Large intestine (tissue), 3 donors: ENCODE data around the gene SCN4A. TPM values are rescaled to one million over a fixed set of nuclear protein-coding genes. Genes with fewer than 3 reads are reported as not detected.

ENCODE experiments used
- DNase-seq, 2 donors: peaks; one replicate each; pipeline versions ENCODE4 v3.0.0 to v3.0.0-alpha.2; 2013
- H3K27ac ChIP-seq: one replicate; pipeline ENCODE4 v1.5.1; 2013; ENCODE audit warnings: low read length
- H3K27me3 ChIP-seq: 2 replicates; pipeline ENCODE4 v1.6.1; 2013; ENCODE audit warnings: low read length; ENCODE audit not compliant: control insufficient read depth, insufficient read depth
- H3K36me3 ChIP-seq: 2 replicates; pipeline ENCODE4 v1.6.1; 2013; ENCODE audit warnings: low read length; ENCODE audit not compliant: control insufficient read depth, insufficient read depth
- H3K4me1 ChIP-seq: one replicate; pipeline ENCODE4 v1.6.1; 2013; ENCODE audit warnings: low read length; ENCODE audit not compliant: control insufficient read depth, insufficient read depth
- H3K4me3 ChIP-seq: one replicate; pipeline ENCODE4 v1.5.1; 2013; ENCODE audit warnings: low read length
- H3K9me3 ChIP-seq: one replicate; pipeline ENCODE4 v1.6.1; 2013; ENCODE audit warnings: mild to moderate bottlenecking, low read depth, low read length, moderate library complexity; ENCODE audit not compliant: control insufficient read depth
- WGBS: methylation state at CpG from one replicate; pipeline ENCODE4 v1.1.5; 2013; ENCODE audit warnings: low lambda C conversion rate; ENCODE audit not compliant: insufficient coverage; 5-methylcytosine and 5-hydroxymethylcytosine counted together
- polyA plus RNA-seq: library from polyadenylated mRNA; unstranded; fragments of 120-200 nt; gene quantifications from one replicate; pipeline ENCODE4 v1.2.1, GENCODE V29; 2013

The SCN4A gene
- polyA plus RNA-seq, 1 donor, result 0.22 TPM

- no peaks in the 10 kb centered on the region for H3K9me3 ChIP-seq
- no peak overlapping the region for H3K27ac ChIP-seq
- H3K27me3 ChIP-seq, result peaks cover 7% of the 10 kb centered on the region
- no peaks in the 10 kb centered on the region for H3K36me3 ChIP-seq
- no peak overlapping the region for H3K4me3 ChIP-seq
- DNase-seq, result peak; percentile 28 to 42
- no CpG with 5 or more reads among the region's 29 CpGs for WGBS
- H3K4me1 ChIP-seq, result no peaks in the 10 kb centered on the region
These were observed 21.5 kb downstream of the SCN4A start for GRCh38 chr17:63950940-63951907.

GRCh38 chr17:63949576-63950250, 23.0 kb downstream of the SCN4A start:
- no peaks in the 10 kb centered on the region for H3K36me3 ChIP-seq
- H3K4me3 ChIP-seq, result no peak overlapping the region
- H3K4me1 ChIP-seq, result no peaks in the 10 kb centered on the region
- no peak overlapping the region for H3K27ac ChIP-seq
- no CpG with 5 or more reads among the region's 18 CpGs for WGBS
- no peaks in the 10 kb centered on the region for H3K9me3 ChIP-seq
- H3K27me3 ChIP-seq, result peaks cover 7% of the 10 kb centered on the region
- no peak for DNase-seq

DNA sequence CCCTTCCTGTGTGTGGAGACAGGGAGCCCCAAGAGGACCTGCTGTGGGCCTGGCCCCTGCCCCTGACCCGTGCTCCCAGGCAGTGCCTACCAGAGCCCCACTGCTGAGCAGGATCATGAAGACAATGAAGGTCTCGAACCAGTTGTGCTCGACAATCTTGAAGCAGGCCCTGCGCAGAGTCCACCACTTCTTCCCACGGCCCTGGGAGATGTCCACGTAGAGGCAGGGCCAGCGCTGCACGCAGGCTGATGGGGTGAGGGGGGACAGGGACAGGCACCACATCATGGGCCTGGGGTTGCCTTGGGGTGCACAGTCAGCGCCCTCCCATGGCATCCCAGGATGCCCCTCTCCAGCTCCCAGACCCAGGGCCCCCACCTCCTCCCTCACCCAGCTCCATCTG, 24.2 kb downstream of the SCN4A start:
- WGBS, result no CpG with 5 or more reads among the region's 9 CpGs
- H3K9me3 ChIP-seq, result no peaks in the 10 kb centered on the region
- no peaks in the 10 kb centered on the region for H3K36me3 ChIP-seq
- DNase-seq, result no peak
- H3K4me1 ChIP-seq, result no peaks in the 10 kb centered on the region
- no peak overlapping the region for H3K4me3 ChIP-seq
- peaks cover 2% of the 10 kb centered on the region for H3K27me3 ChIP-seq
- H3K27ac ChIP-seq, result no peak overlapping the region

DNA sequence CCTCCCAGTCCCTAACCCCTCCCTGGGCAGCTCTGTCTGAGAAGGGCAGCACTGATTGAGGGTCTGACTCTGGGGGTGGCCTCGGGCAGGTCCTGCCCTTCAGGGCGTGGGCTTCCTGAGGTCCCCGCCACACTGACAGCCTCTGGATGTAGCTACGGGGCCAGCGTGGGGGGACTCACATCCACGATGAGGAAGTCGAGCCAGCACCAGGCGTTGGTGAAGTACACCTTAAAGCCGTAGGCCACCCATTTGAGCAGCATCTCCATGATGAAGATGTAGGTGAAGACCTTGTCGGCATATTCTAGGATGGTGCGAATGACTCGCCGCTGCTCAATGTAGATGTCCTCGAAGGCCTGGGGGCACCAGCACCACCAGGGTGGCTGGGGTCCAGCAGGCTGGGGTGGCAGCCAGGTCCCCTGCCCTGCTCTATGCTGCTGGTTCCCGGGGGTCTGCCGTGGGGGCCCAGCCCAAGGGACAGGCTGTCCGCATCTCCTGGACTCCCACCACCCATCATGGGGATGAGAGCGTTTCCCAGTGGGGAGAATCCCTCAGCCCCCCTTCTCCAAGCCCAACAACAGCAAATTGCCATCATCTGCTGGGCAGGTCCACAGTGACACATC, 24.9 kb downstream of the SCN4A start:
- Histone ChIP-seq H3K9me3 (no peaks in the 10 kb centered on the region), H3K4me1 (no peaks in the 10 kb centered on the region), H3K4me3 (no peak overlapping the region), H3K36me3 (no peaks in the 10 kb centered on the region), H3K27me3 (peaks cover 2% of the 10 kb centered on the region), H3K27ac (no peak overlapping the region)
- no peak for DNase-seq
- no CpG with 5 or more reads among the region's 18 CpGs for WGBS

GRCh38 chr17:63946440-63947363, 26.0 kb downstream of the SCN4A start:
- no peak overlapping the region for H3K27ac ChIP-seq
- H3K9me3 ChIP-seq, result peaks cover 3% of the 10 kb centered on the region
- H3K27me3 ChIP-seq, result no peaks in the 10 kb centered on the region
- no CpG with 5 or more reads among the region's 20 CpGs for WGBS
- no peak for DNase-seq
- no peaks in the 10 kb centered on the region for H3K4me1 ChIP-seq
- H3K4me3 ChIP-seq, result no peak overlapping the region
- no peaks in the 10 kb centered on the region for H3K36me3 ChIP-seq

- Histone ChIP-seq H3K4me1 (no peaks in the 10 kb centered on the region), H3K4me3 (no peak overlapping the region), H3K27me3 (no peaks in the 10 kb centered on the region), H3K9me3 (peaks cover 5% of the 10 kb centered on the region), H3K27ac (no peak overlapping the region), H3K36me3 (no peaks in the 10 kb centered on the region)
- no CpG with 5 or more reads among the region's 6 CpGs for WGBS
- no peak for DNase-seq
These were observed 26.8 kb downstream of the SCN4A start for GRCh38 chr17:63945784-63946439.

- no peaks in the 10 kb centered on the region for H3K4me1 ChIP-seq
- no peaks in the 10 kb centered on the region for H3K27me3 ChIP-seq
- no CpG with 5 or more reads among the region's 24 CpGs for WGBS
- no peak overlapping the region for H3K4me3 ChIP-seq
- DNase-seq, result no peak
- peaks cover 5% of the 10 kb centered on the region for H3K9me3 ChIP-seq
- no peaks in the 10 kb centered on the region for H3K36me3 ChIP-seq
- no peak overlapping the region for H3K27ac ChIP-seq
These were observed 27.8 kb downstream of the SCN4A start for GRCh38 chr17:63944736-63945499.

GRCh38 chr17:63943745-63944144, 29.0 kb downstream of the SCN4A start:
- Histone ChIP-seq H3K4me3 (no peak overlapping the region), H3K27me3 (no peaks in the 10 kb centered on the region), H3K27ac (no peak overlapping the region), H3K36me3 (no peaks in the 10 kb centered on the region), H3K4me1 (no peaks in the 10 kb centered on the region), H3K9me3 (peaks cover 5% of the 10 kb centered on the region)
- no peak for DNase-seq
- no CpG with 5 or more reads among the region's 9 CpGs for WGBS
